Measurements from ENCODE around the gene GPR101.

Gene GPR101

DNA sequence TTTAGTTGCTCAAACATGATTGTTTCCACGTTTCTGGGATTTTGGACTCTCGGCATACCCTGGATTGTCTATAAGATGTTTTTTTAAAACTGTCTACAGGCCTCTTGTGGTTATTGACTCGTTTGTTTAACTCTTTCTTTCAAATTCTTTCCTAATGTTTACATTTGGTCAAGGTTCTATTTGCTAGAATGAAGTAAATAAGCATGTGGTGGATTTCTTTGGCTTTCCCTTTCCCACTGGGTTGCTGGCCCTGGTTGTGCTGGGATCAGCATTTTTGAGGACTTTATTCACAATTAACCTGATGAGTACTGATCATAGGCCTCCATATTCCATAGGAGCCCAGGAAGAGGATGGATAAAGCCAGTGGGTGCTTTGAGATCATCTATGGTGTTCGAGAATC is 11.1 kb upstream of the GPR101 start:
- no peak for ATAC-seq (ENCODE audit: low read depth)
- TF ChIP-seq, protein P1, sequence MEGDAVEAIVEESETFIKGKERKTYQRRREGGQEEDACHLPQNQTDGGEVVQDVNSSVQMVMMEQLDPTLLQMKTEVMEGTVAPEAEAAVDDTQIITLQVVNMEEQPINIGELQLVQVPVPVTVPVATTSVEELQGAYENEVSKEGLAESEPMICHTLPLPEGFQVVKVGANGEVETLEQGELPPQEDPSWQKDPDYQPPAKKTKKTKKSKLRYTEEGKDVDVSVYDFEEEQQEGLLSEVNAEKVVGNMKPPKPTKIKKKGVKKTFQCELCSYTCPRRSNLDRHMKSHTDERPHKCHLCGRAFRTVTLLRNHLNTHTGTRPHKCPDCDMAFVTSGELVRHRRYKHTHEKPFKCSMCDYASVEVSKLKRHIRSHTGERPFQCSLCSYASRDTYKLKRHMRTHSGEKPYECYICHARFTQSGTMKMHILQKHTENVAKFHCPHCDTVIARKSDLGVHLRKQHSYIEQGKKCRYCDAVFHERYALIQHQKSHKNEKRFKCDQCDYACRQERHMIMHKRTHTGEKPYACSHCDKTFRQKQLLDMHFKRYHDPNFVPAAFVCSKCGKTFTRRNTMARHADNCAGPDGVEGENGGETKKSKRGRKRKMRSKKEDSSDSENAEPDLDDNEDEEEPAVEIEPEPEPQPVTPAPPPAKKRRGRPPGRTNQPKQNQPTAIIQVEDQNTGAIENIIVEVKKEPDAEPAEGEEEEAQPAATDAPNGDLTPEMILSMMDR (IDR thresholded peaks at IDR 0.05; ENCODE audit: poor library complexity, severe bottlenecking) = no peak

DNA sequence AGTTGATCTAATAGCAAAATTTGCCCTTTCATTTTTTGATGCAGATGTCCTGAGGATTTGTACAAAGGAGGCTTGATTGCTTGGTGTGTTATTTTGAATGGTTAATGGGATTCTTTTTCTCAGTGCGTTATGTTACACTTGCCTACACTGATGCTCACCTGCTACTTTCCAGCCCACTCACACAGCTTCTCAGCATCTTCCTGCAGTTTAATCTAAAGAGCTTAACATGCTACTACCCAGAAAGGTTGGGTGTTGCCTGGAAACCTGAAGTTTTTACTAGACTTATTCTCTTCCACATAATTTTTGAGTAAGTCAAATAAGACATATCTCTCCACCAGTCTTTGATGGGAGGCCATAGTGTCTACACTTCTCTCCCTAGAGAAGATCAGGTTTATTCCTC is 9.9 kb upstream of the GPR101 start:
- Histone ChIP-seq H3K27ac (ENCODE audit: poor library complexity, severe bottlenecking) (no peak overlapping the region), H3K9me3 (ENCODE audit: severe bottlenecking) (no peaks in the 10 kb centered on the region), H3K36me3 (ENCODE audit: low read depth) (no peaks in the 10 kb centered on the region), H3K4me1 (ENCODE audit: insufficient read depth, poor library complexity, severe bottlenecking) (no peaks in the 10 kb centered on the region), H3K27me3 (ENCODE audit: insufficient read depth, poor library complexity, severe bottlenecking) (no peaks in the 10 kb centered on the region), H3K4me3 (ENCODE audit: severe bottlenecking) (no peak overlapping the region)
- TF ChIP-seq, protein P1 (IDR thresholded peaks at IDR 0.05; ENCODE audit: poor library complexity, severe bottlenecking) = no peak
- no peak for ATAC-seq (ENCODE audit: low read depth)
- no peak for DNase-seq (ENCODE audit: low spot score)

More for the DNA sequence above, 11.1 kb upstream of the GPR101 start:
- Histone ChIP-seq H3K27me3 (ENCODE audit: insufficient read depth, poor library complexity, severe bottlenecking) (no peaks in the 10 kb centered on the region), H3K9me3 (ENCODE audit: severe bottlenecking) (no peaks in the 10 kb centered on the region), H3K4me3 (ENCODE audit: severe bottlenecking) (no peak overlapping the region), H3K36me3 (ENCODE audit: low read depth) (no peaks in the 10 kb centered on the region), H3K27ac (ENCODE audit: poor library complexity, severe bottlenecking) (no peak overlapping the region), H3K4me1 (ENCODE audit: insufficient read depth, poor library complexity, severe bottlenecking) (no peaks in the 10 kb centered on the region)
- DNase-seq (ENCODE audit: low spot score) = no peak

DNA sequence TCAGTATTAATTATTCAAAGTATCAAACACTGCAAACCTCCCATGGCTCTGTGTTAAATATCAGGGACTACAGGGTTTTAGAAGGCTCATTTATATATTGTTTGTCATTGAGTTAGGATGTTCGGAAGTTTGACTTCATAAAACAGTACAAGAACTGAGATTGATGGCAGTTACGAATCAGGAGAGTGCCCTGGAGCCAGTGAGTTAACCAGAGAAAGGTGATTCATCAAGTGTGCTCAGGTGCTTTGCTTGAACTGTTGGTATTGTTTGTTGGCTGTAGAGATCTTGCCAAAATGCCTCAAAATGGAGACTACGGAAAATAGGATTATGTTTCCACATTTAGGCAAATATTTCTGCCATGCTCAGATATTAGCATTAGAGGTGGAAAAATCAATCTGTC is 7.5 kb upstream of the GPR101 start:
- Histone ChIP-seq H3K4me1 (ENCODE audit: insufficient read depth, poor library complexity, severe bottlenecking) (no peaks in the 10 kb centered on the region), H3K36me3 (ENCODE audit: low read depth) (no peaks in the 10 kb centered on the region), H3K27ac (ENCODE audit: poor library complexity, severe bottlenecking) (no peak overlapping the region), H3K27me3 (ENCODE audit: insufficient read depth, poor library complexity, severe bottlenecking) (no peaks in the 10 kb centered on the region), H3K9me3 (ENCODE audit: severe bottlenecking) (no peaks in the 10 kb centered on the region), H3K4me3 (ENCODE audit: severe bottlenecking) (no peak overlapping the region)
- TF ChIP-seq, protein P1 (IDR thresholded peaks at IDR 0.05; ENCODE audit: poor library complexity, severe bottlenecking) = no peak
- ATAC-seq (ENCODE audit: low read depth) (no peak), DNase-seq (ENCODE audit: low spot score) (no peak)

GRCh38 chrX:137040113-137040794 is 6.5 kb upstream of the GPR101 start:
- Histone ChIP-seq H3K27me3 (ENCODE audit: insufficient read depth, poor library complexity, severe bottlenecking) (no peaks in the 10 kb centered on the region), H3K9me3 (ENCODE audit: severe bottlenecking) (no peaks in the 10 kb centered on the region), H3K36me3 (ENCODE audit: low read depth) (no peaks in the 10 kb centered on the region), H3K4me3 (ENCODE audit: severe bottlenecking) (no peak overlapping the region), H3K4me1 (ENCODE audit: insufficient read depth, poor library complexity, severe bottlenecking) (no peaks in the 10 kb centered on the region), H3K27ac (ENCODE audit: poor library complexity, severe bottlenecking) (no peak overlapping the region)
- ATAC-seq (ENCODE audit: low read depth) = no peak
- TF ChIP-seq, protein P1 (IDR thresholded peaks at IDR 0.05; ENCODE audit: poor library complexity, severe bottlenecking) = no peak
- no peak for DNase-seq (ENCODE audit: low spot score)

GRCh38 chrX:137034508-137034872 is 695 bp upstream of the GPR101 start:
- TF ChIP-seq, protein P1 (IDR thresholded peaks at IDR 0.05; ENCODE audit: poor library complexity, severe bottlenecking) = no peak
- ATAC-seq (ENCODE audit: low read depth) (no peak), DNase-seq (ENCODE audit: low spot score) (no peak)
- H3K4me3 ChIP-seq (ENCODE audit: severe bottlenecking) = no peak overlapping the region
- H3K4me1 ChIP-seq (ENCODE audit: insufficient read depth, poor library complexity, severe bottlenecking) = no peaks in the 10 kb centered on the region
- H3K36me3 ChIP-seq (ENCODE audit: low read depth) = no peaks in the 10 kb centered on the region
- peaks cover 41% of the 10 kb centered on the region for H3K27me3 ChIP-seq (ENCODE audit: insufficient read depth, poor library complexity, severe bottlenecking)
- no peaks in the 10 kb centered on the region for H3K9me3 ChIP-seq (ENCODE audit: severe bottlenecking)
- no peak overlapping the region for H3K27ac ChIP-seq (ENCODE audit: poor library complexity, severe bottlenecking)
